ENCODE measurements around the gene MVK. TPM values are rescaled to one million over a fixed set of nuclear protein-coding genes. Genes with fewer than 3 reads are reported as not detected.

MVK gene
- total RNA-seq, 2 donors from 2014 or later: 12.8 to 22.6 TPM

- H3K9me3 Mint-ChIP-seq: no peaks in the 10 kb centered on the region
Measured at GRCh38 chr12:109567967-109568366, 5.6 kb upstream of the MVK start.

GRCh38 chr12:109568486-109568885 is 5.1 kb upstream of the MVK start:
- no peak for DNase-seq
- Histone ChIP-seq H3K9me3 (ENCODE audit: control insufficient read depth, low read length) (no peaks in the 10 kb centered on the region), H3K27me3 (ENCODE audit: control insufficient read depth, insufficient read depth, low read length, poor library complexity, severe bottlenecking) (no peaks in the 10 kb centered on the region), H3K9ac (ENCODE audit: extremely low read depth, low read length, poor library complexity, severe bottlenecking) (no peak overlapping the region), H3K4me3 (ENCODE audit: low read length) (no peak overlapping the region), H3K4me1 (ENCODE audit: control insufficient read depth, insufficient read depth, low read length) (no peaks in the 10 kb centered on the region), H3K36me3 (ENCODE audit: control insufficient read depth, insufficient read depth, low read length) (peaks cover 6% of the 10 kb centered on the region), H3K27ac (ENCODE audit: low read depth, low read length) (no peak overlapping the region)
- Mint-ChIP-seq H3K27ac (no peak overlapping the region), H3K36me3 (ENCODE audit: low read depth) (peaks cover 16% of the 10 kb centered on the region), H3K9me3 (no peaks in the 10 kb centered on the region), H3K4me1 (peaks cover 6% of the 10 kb centered on the region), H3K27me3 (ENCODE audit: insufficient read depth) (no peaks in the 10 kb centered on the region), H3K4me3 (no peak overlapping the region)
- WGBS, 2 experiments (ENCODE audit: insufficient coverage in 1 of 2, insufficient read length in 1 of 2): 88 to 90% methylated on average over 7 of the region's 7 CpGs
- TF ChIP-seq CTCF (conservative IDR thresholded peaks at IDR 0.05): no peak

More at GRCh38 chr12:109567967-109568366, 5.6 kb upstream of the MVK start:
- Histone ChIP-seq H3K9me3 (ENCODE audit: control insufficient read depth, low read length) (no peaks in the 10 kb centered on the region), H3K4me3 (ENCODE audit: low read length) (no peak overlapping the region), H3K4me1 (ENCODE audit: control insufficient read depth, insufficient read depth, low read length) (no peaks in the 10 kb centered on the region), H3K27me3 (ENCODE audit: control insufficient read depth, insufficient read depth, low read length, poor library complexity, severe bottlenecking) (no peaks in the 10 kb centered on the region), H3K36me3 (ENCODE audit: control insufficient read depth, insufficient read depth, low read length) (peaks cover 6% of the 10 kb centered on the region), H3K27ac (ENCODE audit: low read depth, low read length) (no peak overlapping the region), H3K9ac (ENCODE audit: extremely low read depth, low read length, poor library complexity, severe bottlenecking) (no peak overlapping the region)
- Mint-ChIP-seq H3K36me3 (ENCODE audit: low read depth) (peaks cover 16% of the 10 kb centered on the region), H3K4me3 (no peak overlapping the region), H3K27ac (no peak overlapping the region), H3K27me3 (ENCODE audit: insufficient read depth) (no peaks in the 10 kb centered on the region), H3K4me1 (peaks cover 5% of the 10 kb centered on the region)
- TF ChIP-seq CTCF (conservative IDR thresholded peaks at IDR 0.05): no peak
- DNase-seq: no peak
- WGBS, 2 experiments (ENCODE audit: insufficient coverage in 1 of 2, insufficient read length in 1 of 2): 93 to 96% methylated on average over 3 of the region's 3 CpGs

GRCh38 chr12:109571773-109572505 is 1.7 kb upstream of the MVK start:
- Mint-ChIP-seq H3K27me3 (ENCODE audit: insufficient read depth) (no peaks in the 10 kb centered on the region), H3K9me3 (no peaks in the 10 kb centered on the region), H3K36me3 (ENCODE audit: low read depth) (peaks cover 20% of the 10 kb centered on the region), H3K4me1 (peaks cover 16% of the 10 kb centered on the region), H3K4me3 (no peak overlapping the region), H3K27ac (no peak overlapping the region)
- 96% methylated on average over 4 of the region's 5 CpGs; no CpG with 5 or more reads in 1 of the 2 experiments for WGBS, 2 experiments (ENCODE audit: insufficient coverage in 1 of 2, insufficient read length in 1 of 2)
- Histone ChIP-seq H3K9me3 (ENCODE audit: control insufficient read depth, low read length) (no peaks in the 10 kb centered on the region), H3K4me3 (ENCODE audit: low read length) (peak overlapping the region; percentile 79), H3K27ac (ENCODE audit: low read depth, low read length) (no peak overlapping the region), H3K4me1 (ENCODE audit: control insufficient read depth, insufficient read depth, low read length) (no peaks in the 10 kb centered on the region), H3K27me3 (ENCODE audit: control insufficient read depth, insufficient read depth, low read length, poor library complexity, severe bottlenecking) (no peaks in the 10 kb centered on the region), H3K36me3 (ENCODE audit: control insufficient read depth, insufficient read depth, low read length) (peaks cover 14% of the 10 kb centered on the region), H3K9ac (ENCODE audit: extremely low read depth, low read length, poor library complexity, severe bottlenecking) (no peak overlapping the region)
- DNase-seq: no peak
- no peak for TF ChIP-seq CTCF (conservative IDR thresholded peaks at IDR 0.05)

Data from endodermal cell (in vitro differentiated cells).